GM11168 (cell line): ENCODE measurements around the gene TMA7.

Source experiments
- in situ Hi-C: fragments of 300-500 bp; cut with MboI; formaldehyde crosslinking; loops from one replicate; pipeline ENCODE4 v1.12.0; 2022; ENCODE audit warnings: low sequenced_read_pairs; ENCODE audit not compliant: unreplicated experiment

Gene TMA7

DNA sequence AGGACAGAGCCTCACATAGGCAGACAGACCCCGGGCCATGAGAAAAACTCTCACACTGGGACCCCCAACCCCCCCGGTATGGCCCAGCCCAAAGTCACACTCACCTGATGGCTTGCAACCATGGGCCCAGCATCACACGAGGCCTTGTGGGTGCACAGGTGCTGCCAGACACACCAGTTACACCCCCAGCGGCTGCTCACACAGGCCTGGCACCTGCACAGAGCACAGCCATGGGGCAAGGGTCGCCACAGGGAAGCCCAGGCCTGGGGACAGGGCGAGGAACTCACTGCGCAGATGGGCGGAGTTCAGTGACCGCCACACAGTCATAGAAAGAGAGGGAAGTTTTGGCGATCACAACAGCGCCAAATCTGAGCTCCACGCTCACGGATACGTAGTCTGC lies 19.5 kb upstream of the TMA7 start:
- in situ Hi-C loops = no loop called here

DNA sequence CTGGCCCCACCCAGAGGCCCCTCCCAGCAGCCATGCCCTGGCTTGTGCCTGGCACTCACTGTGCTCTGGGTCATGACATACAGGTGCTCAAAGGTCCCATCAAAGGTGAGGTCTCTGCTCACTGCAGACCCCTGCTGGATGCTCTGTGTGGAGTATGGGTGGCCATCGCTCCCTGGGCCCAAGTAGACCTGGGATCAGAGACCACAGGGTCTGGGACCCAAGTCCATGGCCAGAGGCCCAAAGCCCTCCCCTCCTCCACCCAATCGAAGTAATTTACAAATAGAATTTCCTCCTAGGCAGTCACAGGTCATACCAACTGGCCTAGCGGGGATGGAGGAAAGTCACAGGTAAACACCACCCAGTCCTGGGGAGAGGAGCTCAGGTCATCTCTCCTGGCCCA lies 17.8 kb upstream of the TMA7 start:
- in situ Hi-C loops = no loop called here

DNA sequence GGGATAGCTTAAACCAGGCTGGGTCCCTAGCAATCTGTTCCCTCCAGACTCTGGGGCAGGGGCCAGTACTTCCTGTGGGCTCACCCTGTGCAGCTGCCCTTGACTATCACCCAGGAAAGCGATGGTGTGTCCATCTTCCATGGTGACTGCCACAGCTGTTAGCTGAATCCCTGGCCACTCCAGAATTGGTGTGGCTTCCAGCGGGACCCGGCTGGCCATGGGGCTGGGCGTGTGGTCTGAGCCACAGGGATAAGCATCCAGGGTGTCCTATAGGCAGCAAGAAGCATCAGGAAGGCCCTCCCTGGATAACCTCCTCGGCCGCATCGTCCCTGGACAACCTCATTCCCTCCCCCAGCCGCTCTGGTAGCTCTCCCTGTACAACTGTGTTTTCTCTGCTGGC lies 17.4 kb upstream of the TMA7 start:
- in situ Hi-C loops = no loop called here

DNA sequence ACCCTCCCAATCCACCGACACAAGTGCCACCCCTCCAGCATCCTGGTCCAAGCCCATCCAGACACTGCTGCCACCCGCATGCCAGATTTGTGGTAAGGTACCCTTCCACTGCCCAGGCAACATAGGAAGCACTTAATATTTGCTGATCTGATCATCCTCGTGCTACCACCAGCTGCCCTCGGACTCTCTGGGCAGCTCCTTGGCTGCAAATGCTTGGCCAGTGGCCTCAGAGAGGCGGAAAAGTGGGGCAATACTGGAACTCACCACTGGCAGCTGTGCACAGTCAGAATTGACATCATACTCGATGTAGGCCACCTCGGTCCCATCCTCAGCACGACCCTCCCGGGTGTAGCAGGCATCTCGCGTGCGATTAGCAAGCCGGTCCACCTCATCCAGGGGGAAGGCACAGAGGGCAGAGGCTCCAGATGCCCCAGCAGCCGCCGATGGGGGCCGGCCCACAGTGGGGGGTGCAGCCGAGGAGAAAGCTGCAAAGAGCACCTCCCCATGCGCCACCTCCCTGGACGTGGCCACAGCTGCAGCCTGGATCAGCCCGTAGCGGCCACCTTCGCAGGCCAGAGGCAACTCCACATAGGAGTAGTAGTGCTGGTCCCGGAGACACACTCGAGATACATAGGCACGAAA lies 16.7 kb upstream of the TMA7 start:
- in situ Hi-C loops = no loop called here

DNA sequence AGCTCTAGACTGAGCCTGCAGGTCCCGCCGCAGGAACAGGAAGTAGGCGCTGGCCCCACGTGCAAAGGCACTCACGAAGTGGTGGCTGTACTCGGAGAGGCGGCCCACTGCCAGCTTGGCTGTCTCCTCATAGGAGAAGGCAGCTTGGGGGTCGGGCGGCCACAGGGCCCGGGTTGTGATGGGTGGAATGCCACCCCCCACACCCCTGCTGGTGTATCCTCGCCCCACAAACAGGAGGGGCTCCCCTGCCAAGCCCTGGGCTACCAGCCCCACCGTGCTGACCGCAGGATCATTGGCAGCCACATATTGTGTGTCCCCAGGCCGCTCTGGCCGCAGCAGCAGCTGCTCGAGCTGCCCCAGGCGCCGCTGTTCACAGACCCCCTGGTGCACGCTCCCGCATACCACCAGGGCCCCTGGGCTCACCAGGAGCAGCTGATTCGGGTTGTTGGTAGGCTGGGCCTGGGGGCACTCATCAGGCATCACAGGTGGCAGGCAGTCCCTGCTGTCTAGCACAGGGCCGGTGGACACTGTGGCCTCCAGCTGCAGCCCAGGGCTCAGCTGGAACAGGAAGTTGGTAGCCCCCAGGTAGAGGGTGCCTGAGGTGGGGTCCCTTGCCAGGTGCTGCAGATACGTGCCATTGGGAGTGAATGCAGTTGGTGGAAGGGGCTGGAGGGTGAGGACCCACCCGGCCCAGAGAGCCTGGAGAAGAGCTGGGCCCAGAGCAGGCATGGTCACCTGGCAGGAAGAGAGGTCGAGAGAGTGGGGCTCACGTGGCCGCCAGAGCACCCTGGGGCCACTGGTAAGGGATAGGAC lies 16.0 kb upstream of the TMA7 start:
- in situ Hi-C loops = no loop called here

DNA sequence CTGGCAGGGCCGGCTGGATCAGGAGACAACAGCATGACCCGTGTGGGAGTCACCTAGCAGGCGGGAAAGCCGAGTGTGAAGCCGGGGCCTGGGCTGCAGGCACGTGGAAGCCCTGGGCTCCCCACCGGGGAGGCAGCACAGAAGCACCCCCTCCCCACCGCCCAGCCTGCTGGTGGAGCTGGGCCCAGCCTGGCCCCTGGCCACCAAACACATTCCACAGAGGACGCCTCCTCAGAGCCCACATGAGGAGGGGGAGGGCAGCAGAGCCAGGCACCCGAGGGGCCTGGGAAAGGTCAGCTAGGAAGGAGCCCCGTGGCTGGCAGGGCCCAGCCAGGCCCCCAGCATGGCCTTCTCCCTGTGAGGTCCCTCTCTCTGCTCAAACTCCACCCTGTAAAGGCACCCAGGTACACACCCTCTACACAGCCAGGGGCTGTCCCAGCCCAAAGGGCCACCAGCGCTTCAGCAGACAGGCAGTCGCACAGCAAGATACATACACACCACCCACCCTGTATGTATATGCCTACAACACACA lies 14.7 kb upstream of the TMA7 start:
- in situ Hi-C loops = no loop called here

DNA sequence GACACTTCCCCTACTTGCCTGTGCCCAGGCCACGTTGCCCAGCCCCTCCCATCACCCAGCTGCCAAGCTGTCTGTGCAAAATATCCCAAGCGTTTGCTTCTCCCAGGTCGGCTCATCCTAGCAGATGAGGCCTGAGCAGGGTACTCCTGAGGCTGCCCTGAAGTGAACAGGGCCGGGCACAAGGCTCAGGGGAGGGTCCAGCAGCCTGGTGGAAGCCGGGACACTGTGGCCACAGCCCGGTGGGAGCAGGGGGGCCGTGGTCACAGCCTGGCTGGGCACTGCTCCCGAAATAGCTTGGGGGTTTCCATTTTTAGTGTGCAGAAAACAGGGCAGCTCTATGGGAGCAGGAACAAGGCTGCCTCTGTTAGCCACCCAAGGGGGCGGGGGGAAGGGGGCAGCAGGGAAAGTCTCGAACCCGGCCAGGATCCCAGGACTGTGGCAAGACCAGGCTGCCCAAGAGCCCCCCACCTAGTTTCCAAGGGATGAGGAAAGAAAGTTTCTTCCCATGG lies 13.6 kb upstream of the TMA7 start:
- in situ Hi-C loops = no loop called here

DNA sequence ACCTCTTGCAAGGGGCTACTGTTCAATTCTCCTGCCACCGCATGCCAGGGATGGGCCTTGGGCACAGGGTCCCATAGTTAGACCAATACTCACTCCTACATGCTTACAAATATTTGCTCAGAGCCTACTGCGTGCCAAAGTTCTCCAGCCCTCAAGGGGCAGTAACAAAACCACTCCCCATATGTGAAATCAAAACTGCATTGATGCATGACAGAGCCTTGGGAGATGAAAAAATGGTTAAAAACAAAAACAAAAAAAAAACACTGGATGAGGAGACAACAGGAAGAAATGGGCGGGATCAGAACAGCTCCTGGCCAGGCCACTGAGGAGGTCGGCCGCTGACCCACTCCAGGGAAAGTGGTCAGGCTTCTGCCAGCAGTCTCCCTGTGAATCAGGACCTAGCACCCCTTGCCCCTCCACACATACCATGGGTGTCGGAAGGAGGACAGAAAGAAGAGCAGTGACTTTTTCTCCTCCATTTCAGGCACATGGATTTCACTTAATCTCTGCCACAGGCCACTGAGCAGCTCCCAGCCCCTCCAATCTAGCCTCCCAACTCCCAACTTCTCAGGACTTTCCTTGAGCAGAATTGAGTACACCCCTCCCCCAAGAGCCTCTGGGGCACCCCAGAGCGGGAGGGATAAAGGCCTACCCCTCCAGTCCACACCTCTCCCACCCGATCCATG lies 13.0 kb upstream of the TMA7 start:
- in situ Hi-C loops = no loop called here

DNA sequence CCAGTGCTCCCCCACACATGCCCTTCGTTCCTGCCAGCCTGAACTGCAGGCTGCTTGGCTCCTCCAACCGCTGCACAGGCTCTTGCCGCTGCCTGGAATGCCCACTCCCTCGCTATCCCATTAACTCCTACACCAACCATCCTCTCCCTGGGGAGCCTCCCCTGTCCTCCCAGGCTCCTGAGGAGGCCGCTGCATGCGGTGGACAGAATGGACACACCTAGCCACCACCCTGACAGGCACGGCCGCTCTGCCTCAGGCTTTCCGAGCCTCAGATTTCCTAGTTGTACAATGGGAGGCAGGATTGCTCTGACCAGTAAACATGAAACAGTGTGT lies 12.5 kb upstream of the TMA7 start:
- in situ Hi-C loops = no loop called here

DNA sequence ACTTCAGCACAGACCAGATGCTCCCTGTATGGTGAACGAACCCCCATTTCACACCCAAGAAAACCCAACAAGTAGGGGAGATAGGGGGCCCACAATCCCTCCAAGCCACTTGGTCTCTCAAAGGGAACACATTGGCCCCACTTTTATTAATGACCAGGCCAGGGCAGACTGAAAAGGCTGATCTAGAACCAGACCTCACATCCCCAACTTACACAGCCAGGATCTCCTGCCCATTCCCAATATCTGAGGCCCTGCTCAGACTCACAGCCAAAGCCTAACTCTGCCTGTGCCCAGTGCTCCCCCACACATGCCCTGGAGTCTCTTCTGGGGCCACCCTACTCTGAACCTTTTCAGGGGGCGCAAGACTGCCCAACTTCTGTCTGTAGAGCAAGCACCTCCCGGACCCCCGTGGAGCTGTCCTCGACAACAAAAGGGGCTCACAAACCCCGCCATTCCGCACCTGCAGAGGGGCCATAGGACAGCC lies 11.9 kb upstream of the TMA7 start:
- in situ Hi-C loops = no loop called here

DNA sequence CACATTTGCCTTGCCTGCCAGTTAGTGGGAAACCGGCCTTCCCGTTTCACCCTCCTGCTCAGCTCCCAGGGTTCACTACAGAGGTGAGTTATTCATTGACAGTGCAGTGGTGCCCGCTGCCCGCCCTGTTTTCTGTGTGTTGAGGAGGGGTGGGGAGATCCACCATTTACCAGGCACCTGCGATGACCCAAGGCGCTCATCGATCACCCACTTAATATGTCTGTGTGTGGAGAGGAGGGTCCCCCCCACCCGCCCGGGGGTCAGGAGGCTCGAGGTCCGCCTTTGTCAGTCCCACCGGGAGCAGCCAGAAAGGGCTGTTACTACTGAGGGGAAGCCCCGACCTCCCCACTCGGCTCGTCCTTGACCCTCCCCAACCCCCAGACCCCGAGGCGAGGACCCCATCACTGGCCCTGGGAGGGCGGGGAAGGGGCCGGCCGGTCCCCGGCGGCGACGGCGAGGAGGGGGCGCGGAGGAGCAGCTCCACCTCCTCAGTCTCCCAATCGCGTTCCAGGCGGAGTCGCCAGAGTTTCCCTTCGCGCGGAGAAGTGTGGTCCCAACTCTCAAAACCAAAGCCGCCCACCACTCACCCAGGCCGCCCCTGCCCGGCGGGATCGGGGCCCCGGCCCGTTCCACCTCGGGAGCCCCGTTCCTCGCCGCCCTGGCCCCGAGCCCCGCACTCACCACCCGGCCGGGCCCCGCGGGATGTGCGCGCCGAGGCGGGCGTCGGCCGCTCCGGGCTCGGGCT lies 11.3 kb upstream of the TMA7 start:
- in situ Hi-C loops = no loop called here

DNA sequence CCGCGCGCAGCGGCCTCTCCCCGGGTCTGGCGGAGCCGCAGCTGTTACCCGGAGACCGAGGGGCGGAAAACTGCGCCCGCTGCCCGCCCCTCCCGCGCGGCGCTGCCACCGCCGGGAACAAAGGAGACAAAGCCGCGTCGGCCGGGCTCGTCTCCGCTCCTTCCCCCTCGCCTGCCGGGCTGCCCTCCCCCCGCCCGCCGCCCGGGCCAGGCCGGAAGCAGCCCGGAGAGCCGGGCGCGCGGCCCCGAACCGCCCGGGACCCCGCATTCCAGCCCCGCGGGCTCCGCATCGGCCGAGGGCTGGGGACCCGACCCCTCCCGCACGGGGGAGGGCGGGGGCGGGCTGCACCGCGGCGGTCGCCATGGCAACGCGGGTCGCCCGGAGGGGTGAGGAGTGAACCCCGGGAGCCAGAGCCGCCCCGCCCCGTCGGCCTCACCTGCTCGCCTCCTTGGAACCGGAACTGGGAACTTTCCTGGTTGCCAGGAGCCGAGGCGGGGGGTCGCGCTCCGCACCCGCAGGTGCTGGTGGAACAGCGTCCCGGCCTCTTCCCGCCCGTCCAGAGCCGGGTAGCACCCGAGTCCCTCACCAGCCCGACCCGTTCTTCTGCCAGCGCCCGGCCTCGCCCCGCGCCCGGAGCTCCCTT lies 10.6 kb upstream of the TMA7 start:
- in situ Hi-C loops = no loop called here

DNA sequence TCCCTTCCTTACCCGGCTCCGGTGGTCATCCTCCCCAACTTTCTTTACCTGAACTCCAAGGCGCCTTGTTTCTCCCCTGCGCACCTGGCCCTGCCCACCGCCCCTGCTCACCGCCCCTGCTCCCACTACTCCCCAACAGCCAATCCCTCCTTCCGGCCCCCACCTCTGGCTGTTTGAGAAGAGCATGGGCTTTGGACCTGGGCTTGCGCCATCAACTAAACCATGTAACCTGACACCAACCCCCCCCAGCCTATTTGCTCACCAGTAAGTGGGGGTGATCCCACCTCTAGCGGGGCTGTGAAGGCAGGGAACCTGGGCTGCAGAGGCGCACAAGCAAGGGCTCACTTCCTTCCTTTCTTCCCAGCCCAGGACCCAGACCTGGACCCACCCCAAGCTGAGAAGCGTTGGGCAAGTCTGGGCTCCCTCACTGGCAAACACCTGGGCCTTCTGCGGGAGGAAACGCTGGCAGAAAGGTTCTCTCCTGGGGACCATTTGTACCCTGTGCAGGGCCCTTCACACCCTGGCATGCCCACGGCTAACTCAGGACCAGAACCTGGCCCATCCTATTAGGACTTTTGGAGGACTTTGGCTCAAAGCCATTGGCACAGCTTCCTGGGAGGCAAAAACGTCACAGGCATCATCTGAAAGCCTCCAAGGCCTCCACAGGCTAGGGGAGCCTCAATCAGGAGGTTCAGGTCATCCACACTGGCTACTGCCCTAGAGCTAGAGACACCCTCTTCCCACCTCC lies 9.9 kb upstream of the TMA7 start, which contains the start of gene PLXNB1:
TSS of gene PLXNB1 (minus strand) at position 127 of the 748 bp plus-strand sequence. CDS start 5,475 bp downstream, outside the sequence.
- in situ Hi-C loops = loop anchor here (10.0 kb wide), 1 partner anchor 155 kb away; no protein-coding TSS in a partner anchor

DNA sequence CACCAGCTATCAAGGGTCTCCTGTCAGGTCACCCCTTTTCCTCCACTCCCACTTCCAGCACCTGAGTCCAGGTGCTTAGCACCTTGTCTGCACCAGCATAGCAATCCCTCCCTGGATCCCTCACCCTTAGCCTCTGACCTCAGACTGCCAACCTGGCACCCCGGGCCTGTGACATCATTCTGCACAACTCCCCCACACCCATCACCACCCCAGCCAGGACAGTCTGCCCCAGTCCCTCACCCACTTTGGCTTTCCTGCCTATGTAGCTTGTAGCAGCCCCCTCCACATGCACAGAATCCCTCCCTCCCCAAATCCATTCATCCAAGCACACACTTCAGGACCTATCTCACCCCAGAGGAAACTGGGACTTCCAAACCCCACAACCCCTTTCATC lies 9.4 kb upstream of the TMA7 start:
- in situ Hi-C loops = loop anchor here (10.0 kb wide), 1 partner anchor 156 kb away; no protein-coding TSS in a partner anchor

DNA sequence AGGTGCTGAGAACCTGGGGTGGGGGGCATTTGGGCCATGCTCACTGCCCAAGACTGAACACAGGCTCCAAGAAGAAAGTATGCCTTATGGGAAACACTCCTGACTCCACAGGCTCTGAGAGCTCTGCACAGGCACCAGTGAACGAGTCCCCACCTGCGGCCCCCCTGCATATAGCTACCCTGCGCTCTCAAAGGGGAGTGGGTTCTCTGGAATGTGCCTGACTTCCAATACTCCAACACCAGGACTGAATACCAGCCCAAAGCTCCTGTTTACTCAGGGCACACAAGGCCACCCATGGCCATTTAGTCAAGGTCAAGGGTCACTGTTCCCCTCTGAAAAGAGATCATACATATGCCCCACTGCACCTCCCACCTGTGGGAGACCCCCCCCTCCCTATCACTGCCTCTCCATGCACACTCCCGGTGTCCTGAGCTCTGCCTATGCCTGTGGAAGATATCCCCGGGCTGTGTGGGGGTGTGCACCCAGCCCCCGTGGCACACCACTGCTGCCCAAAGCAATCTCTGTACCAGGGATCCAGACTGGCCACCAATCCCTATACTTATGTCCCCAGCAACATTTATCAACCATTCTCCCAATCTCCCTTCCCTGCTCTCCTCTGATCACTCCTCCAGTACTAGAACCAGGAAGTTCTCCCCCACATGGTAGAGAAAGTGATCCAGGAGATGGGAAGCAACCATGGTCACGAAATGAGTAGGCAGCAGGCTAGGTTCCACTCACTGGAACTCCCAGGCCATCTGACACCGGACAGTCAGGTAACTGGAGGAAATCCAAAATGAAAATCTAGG lies 8.6 kb upstream of the TMA7 start:
- in situ Hi-C loops = loop anchor here (10.0 kb wide), 1 partner anchor 157 kb away; no protein-coding TSS in a partner anchor

DNA sequence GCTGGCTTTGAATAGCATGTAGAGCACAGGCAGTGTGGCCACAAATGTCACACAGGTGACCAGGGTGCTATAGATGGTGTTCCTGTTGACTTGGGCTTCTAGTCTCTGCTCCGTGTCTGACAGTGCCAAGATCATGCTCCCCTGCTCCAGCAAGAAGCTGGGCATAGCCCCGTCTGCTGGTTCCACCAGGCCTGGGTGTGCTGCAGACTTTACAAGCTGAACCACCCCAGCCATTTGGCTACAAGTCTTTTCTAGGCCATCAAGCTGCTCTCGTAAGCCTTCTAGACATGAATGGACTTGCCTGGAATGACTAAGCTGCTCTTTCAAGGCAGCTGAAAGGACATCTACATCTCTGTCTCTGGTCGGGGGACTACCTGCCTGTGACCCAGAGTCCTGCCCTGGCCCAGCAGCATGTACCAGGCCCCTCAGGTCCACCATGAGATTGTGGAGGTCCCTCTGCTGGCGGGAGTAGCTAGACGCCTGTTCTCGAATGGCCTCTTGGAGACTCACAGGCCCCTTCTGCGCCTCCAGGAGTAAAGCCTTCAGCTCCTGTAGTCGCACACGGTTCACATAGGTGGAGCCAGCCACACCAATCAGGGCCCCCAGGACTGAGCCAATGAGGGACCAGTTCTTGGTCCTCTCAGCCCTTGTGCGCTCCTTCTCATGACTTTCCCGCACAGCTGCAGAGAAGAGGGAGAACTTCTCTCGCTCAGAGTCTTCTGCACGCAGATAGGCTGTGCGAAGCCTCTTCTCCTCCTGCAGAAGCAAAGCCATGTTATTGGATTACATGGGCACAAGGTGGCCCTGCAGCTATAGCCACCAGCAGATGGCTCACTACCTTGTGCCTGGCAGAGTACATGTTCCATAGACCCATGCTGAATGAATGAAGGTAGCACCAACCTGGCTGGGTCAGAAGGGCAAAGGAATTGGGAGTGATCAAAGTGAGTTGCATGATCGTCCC lies 7.4 kb upstream of the TMA7 start:
- in situ Hi-C loops = loop anchor here (10.0 kb wide), 1 partner anchor 158 kb away; no protein-coding TSS in a partner anchor
